SH-SY5Y (cell line): ENCODE results near the gene RIPK4.

Experiments used
- GATA2 ChIP-seq: IDR thresholded peaks from 2 replicates; pipeline ENCODE4 v1.6.1; 2011; ENCODE audit warnings: mild to moderate bottlenecking, low read depth, low read length
- GATA3 ChIP-seq: IDR thresholded peaks from 2 replicates; pipeline ENCODE4 v1.6.1; 2011; ENCODE audit warnings: low read depth, mild to moderate bottlenecking, low read length, moderate library complexity

- TF ChIP-seq GATA2 (no peak), GATA3 (no peak)
These were observed 12.8 kb upstream of the RIPK4 start for GRCh38 chr21:41779659-41780058.
